Fibroblast of skin of back (primary cell): ENCODE data around the gene RAD21L1.
"Not testable (repeated sequence)": the region's sequence is repeated elsewhere in the genome, so short reads cannot be mapped to it uniquely, and the experiment has no call there.

Experiments used
- DNase-seq: peaks from one replicate; pipeline ENCODE4 v3.0.0-alpha.2; 2013

RAD21L1 gene

GRCh38 chr20:1199964-1200363 is 25.9 kb upstream of the RAD21L1 start:
- DNase-seq, result no peak

- no peak for DNase-seq
Measured at GRCh38 chr20:1202762-1203504, 22.9 kb upstream of the RAD21L1 start, which contains the start of gene C20orf202. C20orf202 (plus strand) TSS chr20:1203454; CDS start chr20:1203586, 132 bp downstream.

GRCh38 chr20:1203630-1204029 is 22.2 kb upstream of the RAD21L1 start:
- DNase-seq, result no peak

GRCh38 chr20:1204113-1204512 is 21.7 kb upstream of the RAD21L1 start:
- DNase-seq, result no peak

DNA sequence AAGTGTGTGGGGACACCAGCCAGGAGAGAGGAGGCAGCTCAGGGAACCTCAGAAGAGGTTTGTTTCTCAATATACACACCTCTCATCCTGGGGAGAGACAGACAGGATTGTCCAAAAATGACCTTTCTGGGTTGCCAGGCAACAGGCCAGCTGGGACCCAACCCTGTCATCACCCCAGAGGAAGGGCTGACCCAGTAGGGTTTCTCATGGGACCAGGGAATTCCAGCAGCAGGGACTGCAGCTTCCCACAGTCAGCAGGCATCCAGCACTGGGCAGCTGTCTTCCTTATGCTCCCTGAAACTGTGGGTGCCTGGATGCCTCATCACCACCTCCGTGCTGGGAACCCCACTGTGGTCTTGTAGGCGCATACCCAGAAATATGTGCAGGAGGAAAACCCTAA is 21.3 kb upstream of the RAD21L1 start:
- DNase-seq, result no peak

DNA sequence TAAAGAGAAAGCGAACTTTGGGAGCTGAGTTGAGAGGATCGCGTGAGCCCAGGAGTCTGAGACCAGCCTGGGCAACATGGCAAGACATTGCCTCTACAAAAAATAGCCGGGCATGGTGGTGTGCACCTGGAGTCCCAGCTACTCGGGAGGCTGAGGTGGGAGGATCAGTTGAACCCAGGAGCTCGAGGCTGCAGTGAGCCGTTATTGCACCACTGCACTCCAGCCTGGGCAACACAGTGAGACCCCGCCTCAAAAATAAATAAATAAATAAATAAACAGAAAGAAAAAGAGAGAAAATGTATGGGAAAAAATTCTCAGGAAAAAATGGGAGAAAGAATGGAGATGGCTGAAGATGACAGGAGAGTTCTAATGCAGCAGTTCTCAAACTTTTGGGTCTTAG is 20.0 kb upstream of the RAD21L1 start:
- DNase-seq, result no peak

DNA sequence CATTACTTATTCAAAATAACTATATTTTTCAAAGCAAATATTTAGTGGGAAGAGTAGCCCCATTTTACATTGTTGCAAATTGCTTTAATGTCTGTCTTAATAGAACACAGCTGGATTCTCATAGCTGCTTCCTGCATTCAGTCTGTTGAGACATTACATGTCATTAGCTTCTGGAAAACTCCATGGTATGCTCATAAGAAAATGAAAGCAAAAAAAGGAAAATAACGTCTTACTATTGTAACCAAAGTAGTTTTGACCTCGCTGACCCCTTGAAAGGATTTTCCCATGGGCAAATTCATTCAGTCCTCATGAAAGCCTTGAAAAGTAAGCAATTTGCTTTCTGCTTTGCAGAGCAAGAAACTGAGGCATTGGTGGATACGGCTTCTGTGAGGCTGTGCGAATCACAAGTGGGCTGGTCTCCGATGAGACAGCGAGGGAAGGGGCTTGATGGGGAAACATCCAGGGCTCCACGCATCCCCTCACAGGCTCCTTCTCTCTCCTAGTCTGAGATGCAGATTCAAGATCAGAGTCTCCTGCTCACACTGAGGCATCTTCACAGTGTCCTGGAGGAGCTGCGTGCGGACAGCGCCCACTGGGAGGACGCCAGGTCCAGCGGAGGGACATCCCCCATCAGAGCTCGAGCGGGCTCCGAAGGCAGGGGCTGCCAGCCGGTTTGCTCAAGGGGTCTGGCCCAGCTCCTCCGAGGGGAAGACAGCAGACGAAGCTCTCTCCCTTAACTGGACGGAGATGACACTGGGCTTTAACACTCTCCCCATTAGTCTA is 19.3 kb upstream of the RAD21L1 start:
- no peak for DNase-seq

DNA sequence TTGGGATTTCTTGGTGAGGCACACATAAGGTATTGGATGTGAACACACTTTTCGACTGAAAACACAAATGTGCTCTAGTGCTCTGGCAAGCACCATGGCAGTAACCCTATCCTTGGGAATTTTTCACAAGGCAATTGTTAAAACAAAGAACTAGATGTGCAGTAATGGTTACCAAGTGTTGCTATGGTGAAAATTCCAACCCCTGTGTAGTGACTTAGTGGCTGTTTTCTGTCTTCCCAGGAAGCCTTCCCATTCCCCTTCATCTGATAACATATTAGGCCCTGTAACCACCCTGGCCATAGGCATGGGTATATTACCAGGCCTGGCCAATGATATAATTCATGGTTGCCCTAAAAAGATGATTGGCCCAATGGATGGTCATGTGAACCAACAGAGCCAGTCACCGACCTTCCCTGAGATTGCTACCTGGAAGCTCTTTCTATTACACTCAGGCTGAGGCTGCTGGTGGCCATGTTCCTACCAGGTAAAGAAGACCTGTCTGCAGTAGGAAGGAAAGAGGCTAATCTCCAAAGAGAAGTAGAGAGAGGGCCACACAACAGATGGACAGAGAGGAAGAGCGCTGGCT is 18.5 kb upstream of the RAD21L1 start:
- no peak for DNase-seq

GRCh38 chr20:1209447-1210387 is 16.1 kb upstream of the RAD21L1 start:
- no peak for DNase-seq

GRCh38 chr20:1210501-1210900 is 15.3 kb upstream of the RAD21L1 start:
- DNase-seq, result no peak

GRCh38 chr20:1212023-1212422 is 13.8 kb upstream of the RAD21L1 start:
- DNase-seq, result no peak

- DNase-seq, result peak; percentile 61
Measured at GRCh38 chr20:1212607-1213396, 13.0 kb upstream of the RAD21L1 start.

GRCh38 chr20:1214838-1215261 is 11.0 kb upstream of the RAD21L1 start:
- DNase-seq, result no peak

DNA sequence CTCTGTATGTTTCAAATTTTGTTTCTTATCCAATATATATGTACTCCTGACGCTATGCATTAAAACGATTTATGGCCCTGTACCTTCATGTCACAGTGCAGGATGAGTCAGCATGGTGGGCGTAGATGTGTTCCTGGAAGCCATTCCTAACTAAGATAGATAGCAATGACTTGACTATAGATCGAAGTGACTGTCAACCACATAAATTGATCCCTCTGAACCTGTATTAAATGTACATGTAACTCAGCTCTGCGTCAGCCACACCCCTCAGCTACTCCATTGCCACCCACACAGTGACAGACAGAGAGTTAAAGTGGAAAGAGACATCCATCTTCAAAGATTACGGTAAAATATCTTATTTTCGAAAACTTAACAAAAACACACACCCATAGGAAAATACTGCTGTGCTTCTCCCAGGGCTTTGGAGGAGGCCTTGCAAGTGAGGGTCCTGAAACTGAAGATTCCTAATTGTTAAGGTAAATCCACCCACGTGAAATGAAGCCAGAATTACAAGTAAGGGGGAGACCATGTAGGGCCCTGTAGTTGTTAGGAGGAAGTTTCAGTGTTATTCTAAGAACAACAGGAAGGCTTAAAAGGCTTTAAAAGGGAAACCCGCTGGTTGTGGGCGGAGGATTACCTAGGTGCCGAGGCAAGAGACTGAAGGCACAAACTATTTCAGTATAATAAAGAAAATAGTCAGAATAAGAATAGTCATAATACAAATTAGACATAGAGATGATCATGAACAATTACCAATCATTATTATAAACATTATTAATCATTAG is 10.3 kb upstream of the RAD21L1 start:
- DNase-seq, result no peak

GRCh38 chr20:1216527-1217427 is 9.1 kb upstream of the RAD21L1 start:
- not testable (repeated sequence) for DNase-seq

GRCh38 chr20:1222750-1223149 is 3.1 kb upstream of the RAD21L1 start:
- not testable (repeated sequence) for DNase-seq

DNA sequence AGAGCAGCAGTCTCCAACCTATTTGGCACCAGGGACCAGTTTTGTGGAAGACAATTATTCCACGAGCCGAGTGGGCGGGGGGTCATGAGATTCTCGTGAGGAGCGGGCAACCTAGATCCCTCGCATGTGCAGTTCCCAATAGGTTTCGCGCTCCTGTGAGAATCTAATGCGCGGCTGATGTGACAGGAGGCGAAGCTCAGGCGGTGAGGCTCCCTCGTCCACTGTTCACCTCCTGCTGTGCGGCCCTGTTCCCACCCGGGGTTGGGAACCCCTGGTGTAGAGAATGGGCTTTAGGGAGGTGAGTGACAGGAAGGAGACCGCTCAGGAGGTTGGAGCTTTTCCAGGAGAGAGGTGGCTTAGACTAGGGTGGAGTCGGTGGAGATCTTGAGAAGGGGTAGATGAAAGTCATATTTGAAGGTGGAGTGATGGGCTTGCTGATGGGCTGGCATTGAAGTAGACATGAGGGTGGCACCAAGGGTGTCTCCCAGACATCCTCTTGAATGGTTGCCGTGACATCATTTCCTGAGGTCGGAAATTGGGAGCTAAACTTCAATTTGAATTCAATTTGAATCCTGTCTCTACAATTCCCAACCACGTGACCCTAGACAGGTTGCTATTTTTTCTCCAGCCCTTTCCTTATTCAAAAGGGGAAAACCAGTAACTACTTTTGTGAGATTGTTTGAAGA is 1.5 kb upstream of the RAD21L1 start:
- DNase-seq, result no peak

- no peak for DNase-seq
Measured at GRCh38 chr20:1225263-1225782, 521 bp upstream of the RAD21L1 start.

DNA sequence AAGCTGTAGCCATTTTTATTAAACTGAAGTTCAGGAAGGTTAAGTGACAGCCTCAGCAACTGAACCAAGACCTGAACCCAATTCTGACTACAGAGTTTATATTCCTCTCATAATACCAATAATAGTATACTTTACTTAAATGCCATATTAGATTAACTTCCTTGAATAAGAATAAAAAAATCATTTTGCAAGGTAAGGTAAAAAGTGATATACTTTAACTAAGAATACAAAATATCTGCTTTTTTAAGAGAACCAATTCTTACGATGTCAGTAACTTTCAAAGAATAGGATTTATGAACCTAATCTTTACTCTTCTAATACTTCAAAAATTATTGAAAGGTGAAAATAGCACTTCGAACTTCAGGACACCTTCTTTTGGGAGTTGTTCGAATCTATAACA is 3.7 kb downstream of the RAD21L1 start:
- DNase-seq, result no peak
